ENCODE data around the gene NPHS1.

DNA sequence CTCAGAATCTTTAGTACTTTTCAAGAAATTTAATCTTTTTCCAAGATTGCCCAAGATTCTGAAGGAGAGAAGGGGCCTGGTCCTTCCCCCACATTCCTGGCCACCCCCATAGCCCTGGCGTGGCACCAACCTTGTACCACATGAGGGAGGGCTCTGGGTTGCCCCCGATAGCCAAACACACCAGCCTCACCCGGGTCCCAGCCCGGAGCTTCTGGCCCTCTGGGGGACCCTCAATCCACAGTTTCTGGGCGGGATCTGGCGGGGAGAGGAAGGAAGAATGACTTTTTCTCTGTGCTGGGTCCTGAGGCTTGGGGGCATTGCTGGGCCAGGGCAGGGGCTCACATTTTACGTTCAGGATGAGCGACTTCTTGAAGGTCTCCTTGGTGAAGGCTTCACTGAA, 4.4 kb downstream of the NPHS1 start:
- no peak for TF ChIP-seq CTCF (IDR thresholded peaks at IDR 0.05)
- TF ChIP-seq POLR2A (IDR thresholded peaks at IDR 0.05): no peak

Data from adrenal gland (tissue), 5 donors.